Lower lobe of right lung (tissue), 2 donors: ENCODE measurements around the gene ZNRD2. TPM values are rescaled to one million over a fixed set of nuclear protein-coding genes. Genes with fewer than 3 reads are reported as not detected.

Experiments used
- ATAC-seq, 2 donors: fragments of 200-7000 bp; cut with Tn5 transposase; one replicate each; pipeline ENCODE4 v1.9.1; 2020 to 2022; ENCODE audit warnings: mild to moderate bottlenecking in 2 of 2, moderate library complexity in 2 of 2
- DNase-seq: peaks from one replicate; pipeline ENCODE4 v3.0.0-alpha.2; 2020
- H3K27ac ChIP-seq: fragments of 200-600 bp; one replicate; pipeline ENCODE4 v1.8.0; 2022
- H3K27me3 ChIP-seq: fragments of 200-600 bp; one replicate; pipeline ENCODE4 v1.8.0; 2022; ENCODE audit warnings: low read depth
- H3K36me3 ChIP-seq: fragments of 200-600 bp; one replicate; pipeline ENCODE4 v1.8.0; 2022; ENCODE audit warnings: mild to moderate bottlenecking
- H3K4me1 ChIP-seq: fragments of 200-600 bp; one replicate; pipeline ENCODE4 v1.8.0; 2022
- H3K4me3 ChIP-seq: fragments of 200-600 bp; one replicate; pipeline ENCODE4 v1.8.0; 2022; ENCODE audit warnings: mild to moderate bottlenecking
- H3K9me3 ChIP-seq: fragments of 200-600 bp; one replicate; pipeline ENCODE4 v1.8.0; 2022
- intact Hi-C: fragments of 100-400 bp; cut with DNase I; formaldehyde crosslinking; loops from one replicate; pipeline ENCODE4 v1.11.0; 2022
- total RNA-seq: library from RNA; stranded (reverse); fragmentation: NEBNext Ultra II Directional; extraction: Animal tissue kit (Norgen Biotek cat#: 25700); gene quantifications from one replicate; pipeline ENCODE4 v1.2.1, GENCODE V29; 2021
- TF ChIP-seq, protein P1 (sequence below): fragments of 200-600 bp; IDR thresholded peaks from one replicate; pipeline ENCODE4 v1.8.0; 2022; ENCODE audit warnings: antibody characterized with exemption, mild to moderate bottlenecking
- donor health status: DM: no; HTN: yes; CAD: no; lungs with severe emphysema.

The ZNRD2 gene
- total RNA-seq, 1 donor from 2014 or later, result 25.1 TPM

- TF ChIP-seq, protein P1, sequence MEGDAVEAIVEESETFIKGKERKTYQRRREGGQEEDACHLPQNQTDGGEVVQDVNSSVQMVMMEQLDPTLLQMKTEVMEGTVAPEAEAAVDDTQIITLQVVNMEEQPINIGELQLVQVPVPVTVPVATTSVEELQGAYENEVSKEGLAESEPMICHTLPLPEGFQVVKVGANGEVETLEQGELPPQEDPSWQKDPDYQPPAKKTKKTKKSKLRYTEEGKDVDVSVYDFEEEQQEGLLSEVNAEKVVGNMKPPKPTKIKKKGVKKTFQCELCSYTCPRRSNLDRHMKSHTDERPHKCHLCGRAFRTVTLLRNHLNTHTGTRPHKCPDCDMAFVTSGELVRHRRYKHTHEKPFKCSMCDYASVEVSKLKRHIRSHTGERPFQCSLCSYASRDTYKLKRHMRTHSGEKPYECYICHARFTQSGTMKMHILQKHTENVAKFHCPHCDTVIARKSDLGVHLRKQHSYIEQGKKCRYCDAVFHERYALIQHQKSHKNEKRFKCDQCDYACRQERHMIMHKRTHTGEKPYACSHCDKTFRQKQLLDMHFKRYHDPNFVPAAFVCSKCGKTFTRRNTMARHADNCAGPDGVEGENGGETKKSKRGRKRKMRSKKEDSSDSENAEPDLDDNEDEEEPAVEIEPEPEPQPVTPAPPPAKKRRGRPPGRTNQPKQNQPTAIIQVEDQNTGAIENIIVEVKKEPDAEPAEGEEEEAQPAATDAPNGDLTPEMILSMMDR, result no peak
- Histone ChIP-seq H3K27me3 (no peaks in the 10 kb centered on the region), H3K27ac (peak overlapping the region; percentile 95), H3K36me3 (peaks cover 49% of the 10 kb centered on the region), H3K9me3 (no peaks in the 10 kb centered on the region), H3K4me3 (peak overlapping the region; percentile 95), H3K4me1 (peaks cover 41% of the 10 kb centered on the region)
- ATAC-seq (peak in 1 of 2 donors; percentile 1), DNase-seq (no peak)
- intact Hi-C loops, result no loop called here
These were observed 45.8 kb downstream of the ZNRD2 start for GRCh38 chr11:65615950-65616574.

DNA sequence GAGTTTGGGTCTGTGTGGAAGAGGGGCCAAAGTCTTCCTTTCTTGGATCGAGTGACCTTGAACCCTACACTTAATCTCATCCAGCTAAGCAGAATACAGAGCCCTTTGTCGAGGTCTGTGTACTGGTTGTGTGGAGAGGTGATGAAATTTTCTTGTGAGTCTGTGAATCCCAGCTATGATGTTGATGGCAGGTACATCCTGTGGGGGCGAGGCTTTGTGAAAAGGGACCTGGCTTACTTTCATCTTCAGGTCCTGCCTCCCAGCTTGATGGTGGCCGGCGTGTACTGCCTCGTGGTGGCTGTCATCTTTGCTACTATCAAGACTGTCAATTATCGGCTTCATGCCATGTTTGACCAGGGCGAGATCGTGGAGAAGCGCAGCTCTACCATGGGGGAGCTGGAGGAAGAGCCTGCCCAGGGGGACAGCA is 46.3 kb downstream of the ZNRD2 start:
- TF ChIP-seq, protein P1, result no peak
- H3K4me3 ChIP-seq, result peak overlapping the region; percentile 95
- H3K36me3 ChIP-seq, result peaks cover 54% of the 10 kb centered on the region
- no peaks in the 10 kb centered on the region for H3K27me3 ChIP-seq
- peaks cover 39% of the 10 kb centered on the region for H3K4me1 ChIP-seq
- intact Hi-C loops, result no loop called here
- no peaks in the 10 kb centered on the region for H3K9me3 ChIP-seq
- H3K27ac ChIP-seq, result peak overlapping the region; percentile 95
- ATAC-seq (no peak), DNase-seq (no peak)

GRCh38 chr11:65617136-65617850 is 47.0 kb downstream of the ZNRD2 start:
- ATAC-seq (no peak), DNase-seq (no peak)
- Histone ChIP-seq H3K27ac (no peak overlapping the region), H3K9me3 (no peaks in the 10 kb centered on the region), H3K27me3 (no peaks in the 10 kb centered on the region), H3K36me3 (peaks cover 59% of the 10 kb centered on the region), H3K4me3 (peak overlapping the region; percentile 95), H3K4me1 (peaks cover 32% of the 10 kb centered on the region)
- intact Hi-C loops, result no loop called here
- TF ChIP-seq, protein P1, result no peak

GRCh38 chr11:65617990-65618751 is 47.9 kb downstream of the ZNRD2 start:
- DNase-seq (no peak), ATAC-seq (no peak)
- intact Hi-C loops, result no loop called here
- Histone ChIP-seq H3K9me3 (no peaks in the 10 kb centered on the region), H3K27me3 (no peaks in the 10 kb centered on the region), H3K36me3 (peaks cover 56% of the 10 kb centered on the region), H3K27ac (no peak overlapping the region), H3K4me1 (peaks cover 23% of the 10 kb centered on the region), H3K4me3 (no peak overlapping the region)
- TF ChIP-seq, protein P1, result no peak

DNA sequence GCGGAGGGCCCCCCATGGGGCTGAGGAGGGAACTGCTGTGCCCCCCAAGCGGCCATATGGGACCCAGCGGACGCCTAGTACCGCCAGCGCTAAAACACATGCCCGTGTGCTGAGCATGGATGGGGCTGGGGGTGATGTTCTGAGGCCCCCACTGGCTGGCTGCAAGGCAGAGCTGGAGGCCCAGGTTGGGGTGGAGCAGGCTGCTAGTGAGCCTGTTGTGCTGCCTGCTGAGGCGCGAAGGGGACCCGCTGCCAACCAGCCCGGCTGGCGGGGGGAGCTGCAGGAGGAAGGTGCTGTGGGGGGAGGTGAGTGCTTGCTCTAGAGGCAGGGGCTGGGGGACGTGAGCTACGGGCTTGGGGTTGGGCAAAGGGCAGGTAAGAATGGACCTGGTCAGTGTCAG is 48.5 kb downstream of the ZNRD2 start:
- Histone ChIP-seq H3K27me3 (no peaks in the 10 kb centered on the region), H3K36me3 (peaks cover 62% of the 10 kb centered on the region), H3K9me3 (no peaks in the 10 kb centered on the region), H3K4me1 (peaks cover 21% of the 10 kb centered on the region), H3K4me3 (no peak overlapping the region), H3K27ac (no peak overlapping the region)
- ATAC-seq (no peak), DNase-seq (no peak)
- TF ChIP-seq, protein P1, result no peak
- intact Hi-C loops, result no loop called here
